Activated T-helper 1 cell treated with anti-CD3 and anti-CD28 coated beads, Interleukin-12 subunit alpha, Interleukin-12 subunit beta, Interleukin-2, Interleukin-4 antibody, amounts not matched to agents 30 ng/mL and 10 ng/mL and 1 ng/mL, durations not matched to agents 14 hours and 24 hours and 36 hours (primary cell): ENCODE measurements around the gene CDKN2B. TPM values are rescaled to one million over a fixed set of nuclear protein-coding genes. Genes with fewer than 3 reads are reported as not detected.

Experiments
- DNase-seq: peaks from one replicate; pipeline ENCODE4 v3.0.0; 2021; ENCODE audit warnings: low spot score
- H3K27ac Mint-ChIP-seq: one replicate; pipeline ENCODE4 v1.8.0; 2021; ENCODE audit warnings: mild to moderate bottlenecking, mixed read lengths
- H3K27me3 Mint-ChIP-seq: one replicate; pipeline ENCODE4 v1.8.0; 2022; ENCODE audit warnings: mild to moderate bottlenecking, moderate library complexity, mixed read lengths; ENCODE audit not compliant: insufficient read depth
- H3K36me3 Mint-ChIP-seq: one replicate; pipeline ENCODE4 v1.8.0; 2021; ENCODE audit warnings: low read depth, mixed read lengths
- H3K4me1 Mint-ChIP-seq: one replicate; pipeline ENCODE4 v1.8.0; 2021; ENCODE audit warnings: low read depth, mixed read lengths
- H3K4me3 Mint-ChIP-seq: one replicate; pipeline ENCODE4 v1.8.0; 2021; ENCODE audit warnings: mild to moderate bottlenecking, moderate library complexity, mixed read lengths
- H3K9me3 Mint-ChIP-seq: one replicate; pipeline ENCODE4 v1.8.0; 2021; ENCODE audit warnings: mixed read lengths
- intact Hi-C: fragments of 100-400 bp; cut with micrococcal nuclease; formaldehyde crosslinking; loops from one replicate; pipeline ENCODE4 v1.15.1; 2024
- total RNA-seq: library from RNA; stranded (reverse); gene quantifications from 2 replicates; pipeline ENCODE4 v1.2.3, GENCODE V29; 2022

CDKN2B gene
- total RNA-seq, 1 donor from 2014 or later, result 0.73 TPM

DNA sequence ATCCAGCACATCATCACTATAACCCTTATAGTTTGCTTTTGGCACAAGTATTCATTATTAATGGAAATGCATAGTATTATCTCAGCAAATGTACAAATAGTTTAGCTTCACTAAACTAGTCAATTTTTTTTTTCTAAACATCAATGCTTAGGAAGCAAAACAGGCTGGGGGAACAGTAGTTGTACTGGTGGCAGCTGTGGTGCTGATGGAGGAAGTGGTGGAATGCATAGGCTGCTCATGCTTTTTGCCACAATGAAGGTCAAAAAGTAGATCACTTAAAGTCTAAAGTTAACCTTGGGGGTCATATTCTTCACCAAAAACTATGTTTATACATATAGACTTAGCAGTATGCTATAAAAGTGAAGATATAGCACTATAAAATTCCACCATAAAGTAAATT lies 36.3 kb upstream of the CDKN2B start:
- Mint-ChIP-seq H3K36me3 (peaks cover 4% of the 10 kb centered on the region), H3K27me3 (peaks cover 46% of the 10 kb centered on the region)

DNA sequence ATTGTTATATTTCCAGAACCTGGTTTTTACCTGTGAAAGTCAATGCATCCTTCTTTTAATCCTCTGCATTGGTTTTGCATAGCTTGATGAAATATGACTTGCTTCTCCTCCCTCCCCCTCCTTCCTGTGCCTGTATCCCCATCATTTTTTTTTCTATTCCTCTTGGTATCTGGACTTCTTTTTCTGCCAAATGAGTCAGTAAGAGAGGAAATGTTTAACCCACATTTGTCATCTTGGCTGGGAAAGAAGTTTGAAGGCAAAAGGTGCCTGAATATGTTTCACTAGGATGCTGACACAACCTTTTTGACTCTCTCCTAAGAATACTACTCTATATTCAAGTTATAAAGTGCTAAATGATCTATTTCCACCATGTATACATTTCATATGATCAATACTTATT lies 35.5 kb upstream of the CDKN2B start:
- H3K27me3 Mint-ChIP-seq, result peaks cover 54% of the 10 kb centered on the region
- intact Hi-C loops, result loop anchor here (5.0 kb wide), 1 partner anchor 33 kb away; no protein-coding TSS in a partner anchor
- no peak overlapping the region for H3K4me3 Mint-ChIP-seq
- no peak for DNase-seq
- H3K4me1 Mint-ChIP-seq, result peaks cover 36% of the 10 kb centered on the region
- H3K36me3 Mint-ChIP-seq, result peaks cover 4% of the 10 kb centered on the region
- H3K9me3 Mint-ChIP-seq, result no peaks in the 10 kb centered on the region
- H3K27ac Mint-ChIP-seq, result no peak overlapping the region

More for the DNA sequence above, 36.3 kb upstream of the CDKN2B start:
- intact Hi-C loops, result no loop called here
- Mint-ChIP-seq H3K4me1 (peaks cover 32% of the 10 kb centered on the region), H3K9me3 (no peaks in the 10 kb centered on the region), H3K4me3 (no peak overlapping the region), H3K27ac (no peak overlapping the region)
- no peak for DNase-seq

DNA sequence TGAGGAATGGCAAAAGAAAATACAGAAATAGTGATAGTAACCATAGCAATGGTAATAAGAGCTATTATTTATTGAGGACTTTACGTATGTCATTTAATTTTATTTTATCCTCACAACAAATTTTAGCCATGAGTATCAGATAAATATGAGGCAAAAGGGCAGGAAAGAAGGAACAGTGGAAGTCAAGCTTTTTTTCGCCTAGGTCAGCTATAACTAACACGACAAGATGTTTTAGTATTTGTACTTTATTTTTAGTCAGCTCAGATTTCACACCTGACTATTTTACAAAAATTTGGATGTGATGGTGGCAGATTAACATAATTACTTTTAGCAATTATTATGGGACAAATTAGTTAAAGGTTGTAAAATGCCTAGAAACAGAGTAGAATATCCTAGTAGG lies 34.8 kb upstream of the CDKN2B start:
- intact Hi-C loops, result loop anchor here (5.0 kb wide), 1 partner anchor 33 kb away; no protein-coding TSS in a partner anchor
- Mint-ChIP-seq H3K27me3 (peaks cover 56% of the 10 kb centered on the region), H3K27ac (no peak overlapping the region), H3K9me3 (no peaks in the 10 kb centered on the region), H3K4me1 (peaks cover 36% of the 10 kb centered on the region), H3K4me3 (no peak overlapping the region), H3K36me3 (peaks cover 4% of the 10 kb centered on the region)
- no peak for DNase-seq

DNA sequence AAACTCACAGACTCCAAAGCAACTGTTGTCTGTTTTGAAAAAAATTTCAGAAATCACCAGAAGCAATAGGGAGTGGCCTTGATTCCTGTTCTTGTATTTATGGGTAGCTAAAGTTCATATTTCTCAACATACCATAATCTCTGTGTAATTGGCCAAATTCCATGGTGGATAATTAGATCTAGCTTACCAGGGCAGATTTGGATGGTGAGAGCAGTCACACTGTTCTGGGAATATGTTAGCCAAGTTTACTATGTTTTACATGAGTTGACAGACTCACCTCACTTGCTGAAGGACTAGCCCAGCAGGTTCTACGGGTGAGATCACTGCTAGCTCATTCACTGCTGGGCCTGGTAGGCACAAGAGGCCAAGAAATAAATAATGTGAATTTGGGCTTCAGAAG lies 32.7 kb upstream of the CDKN2B start:
- H3K27ac Mint-ChIP-seq, result no peak overlapping the region
- H3K36me3 Mint-ChIP-seq, result peaks cover 1% of the 10 kb centered on the region
- H3K4me1 Mint-ChIP-seq, result peaks cover 47% of the 10 kb centered on the region
- peaks cover 46% of the 10 kb centered on the region for H3K27me3 Mint-ChIP-seq
- no peaks in the 10 kb centered on the region for H3K9me3 Mint-ChIP-seq
- intact Hi-C loops, result loop anchor here (1.0 to 5.0 kb wide), 5 partner anchors 11 to 199 kb away; partner anchors contain the start of gene CDKN2B
- DNase-seq, result no peak
- no peak overlapping the region for H3K4me3 Mint-ChIP-seq

DNA sequence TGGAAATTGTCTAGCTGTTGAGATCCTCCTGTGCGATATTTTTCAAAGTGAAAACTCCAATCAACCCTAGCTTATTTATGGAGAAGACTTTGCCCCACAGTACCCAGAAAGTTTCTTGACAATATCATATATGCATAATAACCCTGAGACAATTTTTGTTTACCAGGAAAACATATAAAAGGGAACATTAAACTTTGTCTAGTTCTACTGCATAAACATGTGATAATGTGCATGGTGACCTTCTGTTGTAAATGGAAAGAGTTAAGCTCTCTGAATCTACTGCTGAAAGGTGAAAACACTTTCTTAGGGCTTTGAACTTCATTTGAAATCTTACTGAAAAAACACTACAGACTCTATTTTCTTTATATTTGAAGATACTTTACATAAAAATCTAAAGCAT lies 32.2 kb upstream of the CDKN2B start:
- H3K4me3 Mint-ChIP-seq, result no peak overlapping the region
- peaks cover 1% of the 10 kb centered on the region for H3K36me3 Mint-ChIP-seq
- H3K27me3 Mint-ChIP-seq, result peaks cover 43% of the 10 kb centered on the region
- intact Hi-C loops, result loop anchor here (1.0 to 5.0 kb wide), 5 partner anchors 11 to 199 kb away; partner anchors contain the start of gene CDKN2B
- H3K4me1 Mint-ChIP-seq, result peaks cover 44% of the 10 kb centered on the region
- DNase-seq, result no peak
- H3K27ac Mint-ChIP-seq, result no peak overlapping the region
- H3K9me3 Mint-ChIP-seq, result no peaks in the 10 kb centered on the region

DNA sequence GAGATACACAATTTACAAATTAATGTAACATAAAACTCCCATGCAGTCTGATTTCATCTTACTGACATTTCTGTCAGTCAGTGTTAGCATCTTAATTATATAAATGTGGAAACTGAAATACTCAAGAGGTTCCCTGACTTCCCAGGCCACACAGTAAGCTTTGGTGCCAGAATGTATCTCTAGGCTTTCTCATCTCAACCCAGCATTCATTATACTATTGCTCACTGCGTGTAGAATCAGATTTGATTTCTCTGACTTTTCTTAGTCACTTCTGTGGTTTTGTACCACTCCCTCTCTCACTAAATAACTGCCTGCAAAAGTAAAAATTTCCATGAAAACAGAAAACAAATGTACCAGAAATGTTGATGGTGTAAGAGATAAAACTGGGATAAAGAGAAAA lies 31.7 kb upstream of the CDKN2B start:
- intact Hi-C loops, result loop anchor here (1.0 to 5.0 kb wide), 5 partner anchors 12 to 200 kb away; partner anchors contain the start of gene CDKN2B
- Mint-ChIP-seq H3K27ac (peak overlapping the region; percentile 9), H3K4me3 (no peak overlapping the region), H3K9me3 (no peaks in the 10 kb centered on the region), H3K4me1 (peaks cover 48% of the 10 kb centered on the region), H3K36me3 (peaks cover 1% of the 10 kb centered on the region), H3K27me3 (peaks cover 41% of the 10 kb centered on the region)
- no peak for DNase-seq

DNA sequence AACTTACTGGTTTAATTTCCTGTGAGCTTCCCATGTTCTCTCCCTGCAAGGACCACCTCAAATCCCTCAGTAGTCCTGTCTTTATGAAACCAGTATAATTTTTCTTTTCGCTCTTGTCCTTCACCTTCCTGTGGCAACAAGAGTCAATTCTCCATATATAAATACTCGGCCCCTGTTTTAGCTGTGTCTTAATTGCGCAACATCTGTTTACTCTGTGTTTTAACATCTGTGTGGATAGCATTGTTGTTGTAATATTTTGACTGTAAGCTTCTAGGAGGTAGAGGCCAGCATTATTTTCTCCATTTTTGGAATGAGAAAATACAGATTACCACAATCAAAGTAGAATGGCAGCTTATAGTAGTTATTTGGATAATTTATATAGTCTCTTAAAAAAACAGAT lies 30.2 kb upstream of the CDKN2B start:
- H3K9me3 Mint-ChIP-seq, result no peaks in the 10 kb centered on the region
- H3K27me3 Mint-ChIP-seq, result peaks cover 34% of the 10 kb centered on the region
- peaks cover 1% of the 10 kb centered on the region for H3K36me3 Mint-ChIP-seq
- no peak overlapping the region for H3K4me3 Mint-ChIP-seq
- no peak for DNase-seq
- intact Hi-C loops, result loop anchor here (2.0 to 10.0 kb wide), 2 partner anchors 80 to 354 kb away; no protein-coding TSS in a partner anchor
- H3K4me1 Mint-ChIP-seq, result peaks cover 41% of the 10 kb centered on the region
- no peak overlapping the region for H3K27ac Mint-ChIP-seq

DNA sequence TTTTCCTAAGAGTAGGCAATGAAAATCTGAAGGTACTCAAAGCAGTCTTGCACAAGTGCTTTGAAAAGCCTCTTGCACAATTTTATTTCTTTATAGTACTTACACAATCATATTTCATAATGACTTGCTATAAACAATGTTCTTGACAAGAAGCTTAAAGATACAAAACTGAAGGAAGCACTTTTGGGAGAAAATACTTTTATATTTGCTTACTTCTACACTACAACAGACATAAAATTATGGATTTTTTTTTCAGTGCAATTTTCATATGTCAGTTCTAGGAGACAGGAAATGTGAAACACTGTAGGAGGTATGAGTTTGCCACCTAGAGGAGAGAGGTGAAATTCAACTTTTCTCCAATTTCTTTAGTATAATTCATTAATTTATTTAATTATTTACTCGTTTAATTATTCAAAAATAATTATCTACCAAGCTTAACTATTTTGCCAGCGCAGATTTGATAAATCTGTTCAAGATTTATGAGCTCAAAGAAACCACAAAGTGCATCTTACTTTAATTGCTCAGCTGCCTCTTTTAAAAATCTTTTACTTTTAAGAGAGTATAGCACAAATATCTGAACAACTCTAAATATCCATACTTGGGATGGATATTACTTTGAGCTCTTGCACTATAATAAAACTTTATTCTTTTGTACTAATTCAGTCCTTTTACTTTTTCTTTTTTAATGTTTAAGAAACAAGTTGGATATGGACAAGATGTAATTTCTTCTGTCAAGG lies 29.0 kb upstream of the CDKN2B start:
- Mint-ChIP-seq H3K27me3 (peaks cover 30% of the 10 kb centered on the region), H3K4me1 (peaks cover 41% of the 10 kb centered on the region), H3K9me3 (no peaks in the 10 kb centered on the region), H3K27ac (no peak overlapping the region), H3K4me3 (no peak overlapping the region), H3K36me3 (peaks cover 1% of the 10 kb centered on the region)
- intact Hi-C loops, result loop anchor here (1.0 to 10.0 kb wide), 4 partner anchors 81 to 414 kb away; no protein-coding TSS in a partner anchor
- DNase-seq, result no peak

DNA sequence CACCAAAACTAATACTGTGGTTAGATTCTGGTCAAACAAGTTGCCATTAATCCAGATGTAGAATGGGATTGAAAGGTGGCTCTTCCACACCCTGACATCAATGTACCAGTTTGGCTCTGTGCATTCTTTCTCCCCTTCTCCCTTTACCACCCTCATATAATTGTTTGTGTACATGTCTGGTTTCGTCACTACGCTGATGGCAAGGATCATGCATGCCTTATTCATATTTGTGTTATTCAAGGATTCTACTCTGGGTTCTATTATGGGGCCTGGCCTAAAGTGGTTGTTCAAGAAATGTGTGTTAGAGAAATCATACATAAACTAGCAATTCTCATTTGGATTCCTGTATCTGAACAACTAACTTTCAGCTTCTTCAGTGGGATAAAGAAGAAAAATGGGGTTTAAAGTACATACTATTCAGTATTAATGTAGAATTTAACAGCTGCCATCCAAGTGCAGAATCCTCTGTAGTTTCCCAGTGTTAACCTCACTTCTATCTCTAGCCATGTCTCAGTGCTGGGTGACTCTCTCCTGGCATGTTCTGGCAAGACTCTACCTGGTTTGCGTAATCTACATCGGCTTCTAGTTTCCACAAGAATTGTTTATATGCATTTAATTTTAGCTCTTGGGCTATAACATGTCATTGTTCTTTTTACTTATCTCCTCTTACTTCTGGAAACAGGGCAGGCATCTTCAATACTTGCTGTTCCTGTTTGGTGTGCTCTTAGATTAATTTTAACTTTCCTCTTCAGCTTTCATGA lies 27.9 kb upstream of the CDKN2B start:
- peaks cover 3% of the 10 kb centered on the region for H3K36me3 Mint-ChIP-seq
- peaks cover 30% of the 10 kb centered on the region for H3K27me3 Mint-ChIP-seq
- no peak overlapping the region for H3K27ac Mint-ChIP-seq
- no peaks in the 10 kb centered on the region for H3K9me3 Mint-ChIP-seq
- H3K4me3 Mint-ChIP-seq, result no peak overlapping the region
- peaks cover 41% of the 10 kb centered on the region for H3K4me1 Mint-ChIP-seq
- DNase-seq, result no peak
- intact Hi-C loops, result loop anchor here (10.0 kb wide), 1 partner anchor 352 kb away; no protein-coding TSS in a partner anchor

DNA sequence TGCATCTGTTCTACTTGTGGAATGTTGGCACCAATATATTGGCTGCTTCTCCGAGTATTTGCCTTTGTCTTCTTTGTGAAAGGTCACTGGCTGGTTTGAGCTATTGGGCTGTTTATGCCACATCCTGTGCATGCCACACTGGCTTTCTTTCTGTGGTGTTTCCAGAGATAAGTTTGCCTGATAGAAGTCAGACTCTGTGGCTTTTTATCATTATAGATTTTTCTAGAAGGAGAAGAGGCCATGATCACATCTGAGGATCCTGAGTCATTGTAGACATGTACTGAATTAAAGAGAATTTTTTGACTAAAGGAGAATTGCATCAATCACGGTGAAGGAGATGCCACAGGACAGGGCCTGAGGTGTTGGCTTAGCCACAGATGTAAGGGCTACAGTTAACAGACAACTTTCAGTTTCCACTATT lies 26.5 kb upstream of the CDKN2B start:
- Mint-ChIP-seq H3K27me3 (peaks cover 29% of the 10 kb centered on the region), H3K9me3 (no peaks in the 10 kb centered on the region), H3K4me1 (peaks cover 29% of the 10 kb centered on the region), H3K27ac (no peak overlapping the region), H3K4me3 (no peak overlapping the region), H3K36me3 (peaks cover 2% of the 10 kb centered on the region)
- intact Hi-C loops, result loop anchor here (2.0 to 10.0 kb wide), 2 partner anchors 17 to 351 kb away; no protein-coding TSS in a partner anchor
- no peak for DNase-seq

DNA sequence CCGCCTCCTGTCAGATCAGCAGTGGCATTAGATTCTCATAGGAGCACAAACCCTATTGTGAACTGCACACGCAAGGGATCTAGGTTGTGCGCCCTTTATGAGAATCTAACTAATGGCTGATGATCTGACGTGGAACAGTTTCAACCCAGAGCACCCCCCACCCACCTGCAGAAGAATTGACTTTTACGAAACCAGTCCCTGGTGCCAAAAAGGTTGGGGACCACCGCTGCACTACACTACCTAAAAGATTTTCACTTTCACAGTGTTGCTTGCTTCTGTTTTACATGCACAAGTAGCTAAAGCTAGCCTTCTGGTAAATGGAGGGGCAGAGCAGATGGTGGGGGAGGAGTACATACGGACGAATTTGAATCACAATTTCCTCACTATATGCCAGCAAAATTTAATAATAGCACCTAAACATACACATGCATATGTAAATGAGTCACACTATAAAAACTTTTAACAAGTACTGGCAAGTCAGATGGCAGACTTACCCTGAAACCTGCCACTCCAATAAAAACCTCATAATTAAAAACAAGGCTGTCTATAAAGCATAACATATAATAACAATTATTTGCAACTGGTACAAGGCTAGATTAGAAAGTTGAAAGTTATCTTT lies 24.0 kb upstream of the CDKN2B start:
- no peak overlapping the region for H3K4me3 Mint-ChIP-seq
- no peak overlapping the region for H3K27ac Mint-ChIP-seq
- H3K36me3 Mint-ChIP-seq, result peaks cover 2% of the 10 kb centered on the region
- peaks cover 30% of the 10 kb centered on the region for H3K4me1 Mint-ChIP-seq
- DNase-seq, result no peak
- intact Hi-C loops, result loop anchor here (10.0 kb wide), 1 partner anchor 348 kb away; no protein-coding TSS in a partner anchor
- peaks cover 25% of the 10 kb centered on the region for H3K27me3 Mint-ChIP-seq
- no peaks in the 10 kb centered on the region for H3K9me3 Mint-ChIP-seq

DNA sequence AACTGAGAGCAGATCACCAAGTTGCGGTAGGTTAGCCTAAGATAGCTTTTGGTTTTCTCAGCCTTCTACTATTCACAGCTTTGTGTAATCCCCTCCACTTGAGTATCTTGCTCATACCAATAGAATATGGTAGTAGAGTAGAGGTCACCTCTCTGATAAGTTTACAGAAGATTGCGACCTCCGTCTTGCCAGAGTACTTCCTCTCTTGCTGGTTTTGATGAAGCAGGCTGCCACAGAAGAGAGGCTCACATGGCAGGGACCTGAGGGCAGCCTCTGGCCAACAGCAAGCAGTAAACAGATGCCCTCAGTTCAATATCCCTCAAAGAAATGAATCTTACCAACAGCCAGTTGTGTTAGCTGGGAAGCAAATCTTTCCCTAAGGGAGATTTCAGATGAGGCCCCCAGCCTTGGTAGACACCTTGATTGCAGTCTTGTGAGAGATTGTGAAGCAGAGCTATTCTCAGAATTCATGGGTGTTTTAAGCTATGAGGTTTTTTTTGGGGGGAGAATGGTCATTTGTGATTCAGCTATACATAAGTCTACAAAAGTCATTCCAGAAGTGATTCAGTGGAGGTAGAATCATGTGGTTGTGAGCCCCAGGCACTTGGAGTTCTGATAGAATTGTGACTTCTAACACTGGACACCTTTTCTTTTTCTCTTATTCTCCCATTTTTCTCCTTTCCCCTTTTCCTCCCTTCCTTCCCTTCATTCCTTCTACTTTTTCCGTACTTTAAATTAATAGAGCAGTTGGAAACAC lies 22.7 kb upstream of the CDKN2B start:
- Mint-ChIP-seq H3K4me1 (peaks cover 19% of the 10 kb centered on the region), H3K27me3 (peaks cover 25% of the 10 kb centered on the region), H3K36me3 (peaks cover 2% of the 10 kb centered on the region), H3K9me3 (no peaks in the 10 kb centered on the region), H3K4me3 (no peak overlapping the region), H3K27ac (no peak overlapping the region)
- no peak for DNase-seq
- intact Hi-C loops, result loop anchor here (10.0 kb wide), 1 partner anchor 347 kb away; no protein-coding TSS in a partner anchor
